PFSK-1 (cell line): ENCODE data around the gene KIF6.

ENCODE experiments used
- POLR2AphosphoS5 ChIP-seq: IDR thresholded peaks from 2 replicates; pipeline ENCODE4 v1.6.1; 2012; ENCODE audit warnings: low read depth, mild to moderate bottlenecking, control low read depth, low read length, moderate library complexity
- TF ChIP-seq, protein P1 (sequence below), 2 experiments: IDR thresholded peaks; 2 replicates each; pipeline versions ENCODE4 v1.6.1 to v1.8.0; 2011 to 2012; ENCODE audit warnings: low read depth in 2 of 2, low read length in 2 of 2, control low read depth in 1 of 2, inconsistent platforms in 1 of 2, mild to moderate bottlenecking in 1 of 2, moderate library complexity in 1 of 2; ENCODE audit not compliant: insufficient read depth in 1 of 2

GRCh38 chr6:39546731-39547130, 178.5 kb downstream of the KIF6 start:
- TF ChIP-seq, protein P1, sequence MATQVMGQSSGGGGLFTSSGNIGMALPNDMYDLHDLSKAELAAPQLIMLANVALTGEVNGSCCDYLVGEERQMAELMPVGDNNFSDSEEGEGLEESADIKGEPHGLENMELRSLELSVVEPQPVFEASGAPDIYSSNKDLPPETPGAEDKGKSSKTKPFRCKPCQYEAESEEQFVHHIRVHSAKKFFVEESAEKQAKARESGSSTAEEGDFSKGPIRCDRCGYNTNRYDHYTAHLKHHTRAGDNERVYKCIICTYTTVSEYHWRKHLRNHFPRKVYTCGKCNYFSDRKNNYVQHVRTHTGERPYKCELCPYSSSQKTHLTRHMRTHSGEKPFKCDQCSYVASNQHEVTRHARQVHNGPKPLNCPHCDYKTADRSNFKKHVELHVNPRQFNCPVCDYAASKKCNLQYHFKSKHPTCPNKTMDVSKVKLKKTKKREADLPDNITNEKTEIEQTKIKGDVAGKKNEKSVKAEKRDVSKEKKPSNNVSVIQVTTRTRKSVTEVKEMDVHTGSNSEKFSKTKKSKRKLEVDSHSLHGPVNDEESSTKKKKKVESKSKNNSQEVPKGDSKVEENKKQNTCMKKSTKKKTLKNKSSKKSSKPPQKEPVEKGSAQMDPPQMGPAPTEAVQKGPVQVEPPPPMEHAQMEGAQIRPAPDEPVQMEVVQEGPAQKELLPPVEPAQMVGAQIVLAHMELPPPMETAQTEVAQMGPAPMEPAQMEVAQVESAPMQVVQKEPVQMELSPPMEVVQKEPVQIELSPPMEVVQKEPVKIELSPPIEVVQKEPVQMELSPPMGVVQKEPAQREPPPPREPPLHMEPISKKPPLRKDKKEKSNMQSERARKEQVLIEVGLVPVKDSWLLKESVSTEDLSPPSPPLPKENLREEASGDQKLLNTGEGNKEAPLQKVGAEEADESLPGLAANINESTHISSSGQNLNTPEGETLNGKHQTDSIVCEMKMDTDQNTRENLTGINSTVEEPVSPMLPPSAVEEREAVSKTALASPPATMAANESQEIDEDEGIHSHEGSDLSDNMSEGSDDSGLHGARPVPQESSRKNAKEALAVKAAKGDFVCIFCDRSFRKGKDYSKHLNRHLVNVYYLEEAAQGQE (IDR thresholded peaks at IDR 0.05; ENCODE audit: insufficient read depth in 1 of 2, low read depth in 2 of 2, low read length in 2 of 2): no peak
- no peak for TF ChIP-seq POLR2AphosphoS5
